Hepatocyte (in vitro differentiated cells): Measurements from ENCODE around the gene MED6. TPM values are rescaled to one million over a fixed set of nuclear protein-coding genes. Genes with fewer than 3 reads are reported as not detected.

Experiments used
- DNase-seq: peaks from one replicate; pipeline ENCODE4 v3.0.0-alpha.2; 2016; ENCODE audit warnings: low spot score
- H2AFZ ChIP-seq: fragments of 200-600 bp; sonication (generic); 2 replicates; pipeline ENCODE4 v1.6.0; 2016; ENCODE audit warnings: antibody characterized with exemption, mild to moderate bottlenecking
- H3K27ac ChIP-seq: fragments of 200-600 bp; sonication (generic); 2 replicates; pipeline ENCODE4 v1.5.1; 2016; ENCODE audit warnings: mild to moderate bottlenecking
- H3K27me3 ChIP-seq: fragments of 200-600 bp; sonication (generic); 2 replicates; pipeline ENCODE4 v1.6.1; 2016
- H3K36me3 ChIP-seq: fragments of 200-600 bp; sonication (generic); replicated peaks from 2 replicates; pipeline ENCODE4 v1.5.1; 2016; ENCODE audit warnings: low read depth; ENCODE audit not compliant: insufficient read depth
- H3K4me1 ChIP-seq: fragments of 200-600 bp; sonication (generic); 2 replicates; pipeline ENCODE4 v1.5.1; 2016; ENCODE audit warnings: mild to moderate bottlenecking, moderate library complexity; ENCODE audit not compliant: insufficient read depth
- H3K4me2 ChIP-seq: fragments of 200-600 bp; sonication (generic); 2 replicates; pipeline ENCODE4 v1.6.0; 2016
- H3K4me3 ChIP-seq: fragments of 200-600 bp; sonication (generic); 2 replicates; pipeline ENCODE4 v1.5.1; 2016; ENCODE audit warnings: mild to moderate bottlenecking
- H3K79me2 ChIP-seq: fragments of 200-600 bp; sonication (generic); 2 replicates; pipeline ENCODE4 v1.6.0; 2017; ENCODE audit warnings: mild to moderate bottlenecking
- H3K9me2 ChIP-seq: fragments of 200-600 bp; sonication (generic); replicated peaks from 2 replicates; pipeline ENCODE4 v1.6.0; 2017; ENCODE audit warnings: mild to moderate bottlenecking; ENCODE audit not compliant: insufficient read depth
- H3K9me3 ChIP-seq: fragments of 200-600 bp; sonication (generic); 2 replicates; pipeline ENCODE4 v1.5.1; 2016; ENCODE audit warnings: low read depth, mild to moderate bottlenecking
- H4K20me1 ChIP-seq: fragments of 200-600 bp; sonication (generic); 2 replicates; pipeline ENCODE4 v1.6.0; 2016; ENCODE audit warnings: mild to moderate bottlenecking; ENCODE audit not compliant: insufficient read depth, poor library complexity, severe bottlenecking
- CTCF ChIP-seq: fragments of 200-600 bp; sonication (generic); IDR thresholded peaks from 2 replicates; pipeline ENCODE4 v1.5.1; 2016; ENCODE audit warnings: antibody characterized with exemption, mild to moderate bottlenecking; ENCODE audit not compliant: poor library complexity
- EZH2 ChIP-seq: fragments of 200-600 bp; sonication (generic); IDR thresholded peaks from 2 replicates; pipeline ENCODE4 v1.6.1; 2016; ENCODE audit warnings: antibody characterized with exemption, mild to moderate bottlenecking, borderline replicate concordance
- EZH2phosphoT487 ChIP-seq: fragments of 200-600 bp; sonication (generic); IDR thresholded peaks from one replicate; pipeline ENCODE4 v1.6.1; 2018; ENCODE audit warnings: antibody characterized with exemption, mild to moderate bottlenecking, low read depth, moderate library complexity; ENCODE audit not compliant: unreplicated experiment, severe bottlenecking
- WGBS: methylation state at CpG from one replicate; pipeline ENCODE4 v1.1.6; 2016; ENCODE audit warnings: low lambda C conversion rate; ENCODE audit errors: missing lambda C conversion rate; 5-methylcytosine and 5-hydroxymethylcytosine counted together
- polyA plus RNA-seq: library from polyadenylated mRNA; unstranded; fragments of >200 nt; fragmentation: Nextera tagmentation; extraction: Ambion mirVana; gene quantifications from 2 replicates; pipeline ENCODE4 v1.2.1, GENCODE V29; 2016
- total RNA-seq: library from RNA; depleted of rRNA; stranded (reverse); fragments of >200 nt; gene quantifications from 2 replicates; pipeline ENCODE4 v1.2.3, GENCODE V29; 2014

MED6 gene
- total and polyA plus RNA-seq, 2 experiments from 2014 or later, result 41.1 to 44.3 TPM

GRCh38 chr14:70642303-70643235 lies 42.1 kb upstream of the MED6 start:
- peak; percentile 47 for DNase-seq

GRCh38 chr14:70641548-70642302 lies 41.3 kb upstream of the MED6 start, which contains the start of gene TTC9:
TTC9 (plus strand) TSS chr14:70641916; CDS start chr14:70642130, 214 bp downstream.
- H3K9me2 ChIP-seq, result no peaks in the 10 kb centered on the region
- peak; percentile 58 for DNase-seq
- no peaks in the 10 kb centered on the region for H4K20me1 ChIP-seq
- TF ChIP-seq CTCF (no peak), EZH2 (no peak), EZH2phosphoT487 (no peak)
- H3K4me2 ChIP-seq, result peak within 1 kb of the TSS; percentile 98
- H3K36me3 ChIP-seq, result no peaks in the 10 kb centered on the region
- H3K4me1 ChIP-seq, result peaks cover 4% of the 10 kb centered on the region
- peaks cover 36% of the 10 kb centered on the region for H3K27me3 ChIP-seq
- H3K79me2 ChIP-seq, result peaks cover 16% of the 10 kb centered on the region
- peak within 1 kb of the TSS; percentile 84 for H2AFZ ChIP-seq
- peak within 1 kb of the TSS; percentile 66 for H3K4me3 ChIP-seq
- under 1% methylated on average over 24 of the region's 105 CpGs for WGBS
- no peaks in the 10 kb centered on the region for H3K9me3 ChIP-seq
- peak within 1 kb of the TSS; percentile 70 for H3K27ac ChIP-seq

More at GRCh38 chr14:70642303-70643235, 42.1 kb upstream of the MED6 start:
- TF ChIP-seq EZH2phosphoT487 (no peak), CTCF (no peak), EZH2 (no peak)
- H3K4me3 ChIP-seq, result peak overlapping the region; percentile 66
- 3% methylated on average over 50 of the region's 51 CpGs for WGBS
- peak overlapping the region; percentile 98 for H3K4me2 ChIP-seq
- peaks cover 19% of the 10 kb centered on the region for H3K79me2 ChIP-seq
- H3K27me3 ChIP-seq, result peaks cover 32% of the 10 kb centered on the region
- H4K20me1 ChIP-seq, result no peaks in the 10 kb centered on the region
- no peaks in the 10 kb centered on the region for H3K9me2 ChIP-seq
- no peaks in the 10 kb centered on the region for H3K36me3 ChIP-seq
- H3K4me1 ChIP-seq, result peaks cover 4% of the 10 kb centered on the region
- H3K9me3 ChIP-seq, result no peaks in the 10 kb centered on the region
- H2AFZ ChIP-seq, result peak overlapping the region; percentile 84
- peak overlapping the region; percentile 70 for H3K27ac ChIP-seq

- Histone ChIP-seq H3K27ac (peak overlapping the region; percentile 53), H3K4me2 (peak overlapping the region; percentile 98), H3K36me3 (no peaks in the 10 kb centered on the region), H3K4me3 (peak overlapping the region; percentile 66), H3K27me3 (peaks cover 36% of the 10 kb centered on the region), H3K9me3 (no peaks in the 10 kb centered on the region), H3K4me1 (peaks cover 4% of the 10 kb centered on the region), H4K20me1 (no peaks in the 10 kb centered on the region), H2AFZ (peak overlapping the region; percentile 84), H3K9me2 (no peaks in the 10 kb centered on the region), H3K79me2 (peaks cover 16% of the 10 kb centered on the region)
- peak; percentile 62 for DNase-seq
- TF ChIP-seq EZH2phosphoT487, result no peak
- TF ChIP-seq CTCF, result no peak
- TF ChIP-seq EZH2, result no peak
- WGBS, result under 1% methylated on average over 28 of the region's 28 CpGs
These were observed 40.6 kb upstream of the MED6 start for GRCh38 chr14:70640938-70641547.
